Mesodermal cell (in vitro differentiated cells): ENCODE results near the gene PUS10.
"Not testable (repeated sequence)": the region's sequence is repeated elsewhere in the genome, so short reads cannot be mapped to it uniquely, and the experiment has no call there.

Experiments used
- H3K27ac ChIP-seq: 2 replicates; pipeline ENCODE4 v1.7.0; 2013; ENCODE audit warnings: mild to moderate bottlenecking, low read depth, low read length, moderate library complexity; ENCODE audit not compliant: severe bottlenecking
- H3K36me3 ChIP-seq: 2 replicates; pipeline ENCODE4 v1.7.1; 2013; ENCODE audit warnings: mild to moderate bottlenecking, low read length, moderate library complexity; ENCODE audit not compliant: control insufficient read depth, insufficient read depth
- H3K4me1 ChIP-seq: one replicate; pipeline ENCODE4 v1.7.1; 2013; ENCODE audit warnings: mild to moderate bottlenecking, low read length; ENCODE audit not compliant: insufficient read depth, control insufficient read depth, poor library complexity, severe bottlenecking
- H3K4me3 ChIP-seq: 2 replicates; pipeline ENCODE4 v1.7.0; 2013; ENCODE audit warnings: low read length, control low read depth, mild to moderate bottlenecking; ENCODE audit not compliant: insufficient read depth, poor library complexity, severe bottlenecking; ENCODE audit errors: extremely low read depth
- H3K9me3 ChIP-seq: 2 replicates; pipeline ENCODE4 v1.7.1; 2013; ENCODE audit warnings: mild to moderate bottlenecking, low read length, moderate library complexity; ENCODE audit not compliant: control insufficient read depth
- WGBS, 2 experiments: methylation state at CpG; one replicate each; pipeline ENCODE4 v1.1.5; 2013; ENCODE audit warnings: missing lambda C conversion rate in 2 of 2; ENCODE audit not compliant: insufficient coverage in 2 of 2; 5-methylcytosine and 5-hydroxymethylcytosine counted together

The PUS10 gene

DNA sequence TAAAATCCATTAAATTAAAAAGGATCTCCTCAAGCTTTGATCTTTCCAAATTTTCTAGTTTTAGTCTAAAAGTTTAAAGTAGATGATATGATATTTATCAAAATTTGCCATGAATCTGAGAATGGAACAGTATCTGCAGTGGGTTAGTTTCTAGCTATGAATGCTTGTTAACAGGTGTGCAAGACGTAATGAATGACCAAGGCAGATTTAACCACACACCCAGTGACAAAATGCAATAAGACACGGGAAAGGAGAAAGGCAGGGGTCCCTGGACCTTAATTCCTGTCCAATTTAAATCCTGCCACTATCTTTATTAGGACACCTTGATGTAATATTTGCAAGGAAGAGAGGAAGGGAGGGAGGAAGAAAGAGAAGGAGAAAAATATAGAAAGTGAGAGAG lies 31.0 kb downstream of the PUS10 start:
- Histone ChIP-seq H3K4me3 (no peak overlapping the region), H3K9me3 (peaks cover 7% of the 10 kb centered on the region), H3K4me1 (no peaks in the 10 kb centered on the region), H3K27ac (no peak overlapping the region), H3K36me3 (no peaks in the 10 kb centered on the region)
- WGBS, 2 experiments = no CpG with 5 or more reads among the region's 2 CpGs

DNA sequence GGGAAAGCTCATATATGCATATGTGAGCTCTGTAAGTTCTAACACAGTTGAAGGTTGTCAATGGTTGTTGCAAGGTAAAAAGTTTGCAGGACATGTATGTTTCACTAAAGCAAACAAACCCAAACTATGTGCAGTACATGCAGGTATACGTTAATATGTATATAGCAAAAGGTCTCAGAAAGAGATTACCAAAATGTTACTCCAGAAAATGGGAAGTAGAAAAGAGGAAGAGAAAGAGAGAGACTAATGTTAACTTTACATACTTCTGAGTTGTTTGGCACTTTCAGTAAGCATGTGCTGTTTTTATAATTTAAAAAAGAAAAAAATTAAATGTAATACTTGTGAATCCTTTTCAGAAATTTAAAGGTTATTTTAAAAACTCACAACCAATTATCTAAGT lies 33.3 kb downstream of the PUS10 start:
- Histone ChIP-seq H3K36me3 (no peaks in the 10 kb centered on the region), H3K4me3 (no peak overlapping the region), H3K9me3 (no peaks in the 10 kb centered on the region), H3K27ac (no peak overlapping the region), H3K4me1 (no peaks in the 10 kb centered on the region)
- no CpG with 5 or more reads among the region's 1 CpG for WGBS, 2 experiments

DNA sequence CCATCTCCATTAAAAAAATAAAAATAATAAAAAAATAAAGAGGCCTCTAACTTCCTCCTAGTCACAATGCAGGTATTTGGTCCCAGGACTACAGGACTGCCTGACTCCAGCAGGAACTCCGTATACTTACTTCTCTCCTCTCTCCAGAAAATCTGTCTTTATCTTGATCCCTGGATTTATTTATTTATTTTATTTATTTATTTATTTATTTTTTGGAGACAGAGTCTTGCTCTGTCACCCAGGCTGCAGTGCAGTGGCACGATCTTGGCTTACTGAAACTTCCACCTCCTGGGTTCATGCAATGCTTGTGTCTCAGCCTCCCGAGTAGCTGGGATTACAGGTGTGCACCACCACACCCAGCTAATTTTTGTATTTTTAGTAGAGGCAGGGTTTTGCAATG lies 36.0 kb downstream of the PUS10 start:
- not testable (repeated sequence) for H3K9me3 ChIP-seq, H3K36me3 ChIP-seq, H3K4me3 ChIP-seq, H3K4me1 ChIP-seq, H3K27ac ChIP-seq
- 100% methylated on average over 1 to 2 of the region's 3 CpGs for WGBS, 2 experiments

DNA sequence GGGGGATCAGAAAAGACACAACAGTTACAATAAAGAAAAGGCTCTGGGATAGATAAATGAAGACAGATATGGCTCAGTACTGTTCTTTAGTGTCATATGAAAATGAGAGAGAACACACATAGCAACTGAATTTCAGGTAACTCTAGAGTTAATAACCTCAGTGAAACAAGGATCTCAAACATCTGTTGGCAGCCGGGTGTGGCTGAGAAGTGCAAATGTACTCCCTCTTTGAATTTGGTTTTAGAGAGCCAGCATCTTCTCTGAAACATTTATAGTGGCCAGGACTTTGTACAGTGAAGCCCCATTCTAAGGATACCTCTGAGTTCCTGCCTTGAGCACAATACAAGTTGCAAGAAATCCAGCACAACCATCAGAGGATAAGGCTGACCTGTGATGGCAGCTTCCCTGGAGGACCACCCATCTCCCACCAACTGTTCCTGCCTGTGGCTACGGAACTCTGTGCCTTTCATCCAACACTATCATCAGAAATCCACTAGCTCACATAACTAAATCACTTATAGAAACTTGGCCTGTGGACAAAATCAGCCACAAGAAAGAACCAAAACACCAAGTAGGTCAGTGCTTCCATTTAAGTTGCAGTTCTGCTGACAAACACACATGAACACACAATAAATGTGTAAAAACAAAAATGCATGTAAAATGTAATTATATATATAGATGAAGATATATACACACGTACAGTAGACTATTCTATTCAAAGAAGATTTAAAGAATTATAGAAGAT lies 37.8 kb downstream of the PUS10 start:
- Histone ChIP-seq H3K27ac (no peak overlapping the region), H3K36me3 (no peaks in the 10 kb centered on the region), H3K4me1 (no peaks in the 10 kb centered on the region), H3K4me3 (no peak overlapping the region), H3K9me3 (no peaks in the 10 kb centered on the region)
- 81% methylated on average over 2 of the region's 3 CpGs; no CpG with 5 or more reads in 1 of the 2 experiments for WGBS, 2 experiments

DNA sequence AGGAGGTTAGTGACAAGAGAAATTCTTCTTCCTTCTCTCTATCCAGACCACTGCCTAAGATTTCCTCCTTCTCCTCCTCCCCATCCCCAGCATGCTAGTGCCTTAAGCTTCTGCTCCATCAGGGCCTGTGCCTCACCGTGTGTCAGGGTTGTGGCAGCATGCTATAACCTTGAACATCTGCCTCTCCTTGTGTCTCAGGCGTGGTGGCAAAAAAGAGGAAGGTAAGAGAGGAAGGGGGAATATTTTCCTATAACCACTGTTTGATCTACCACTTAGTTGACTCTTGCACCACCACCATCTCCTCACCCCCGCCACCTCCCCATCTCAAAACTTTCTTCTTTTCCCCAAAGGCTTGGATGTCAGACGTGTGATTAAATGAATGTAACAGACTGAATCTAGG lies 38.8 kb downstream of the PUS10 start:
- H3K9me3 ChIP-seq = no peaks in the 10 kb centered on the region
- no peaks in the 10 kb centered on the region for H3K4me1 ChIP-seq
- H3K27ac ChIP-seq = no peak overlapping the region
- H3K36me3 ChIP-seq = no peaks in the 10 kb centered on the region
- H3K4me3 ChIP-seq = no peak overlapping the region
- WGBS, 2 experiments = no CpG with 5 or more reads among the region's 4 CpGs

DNA sequence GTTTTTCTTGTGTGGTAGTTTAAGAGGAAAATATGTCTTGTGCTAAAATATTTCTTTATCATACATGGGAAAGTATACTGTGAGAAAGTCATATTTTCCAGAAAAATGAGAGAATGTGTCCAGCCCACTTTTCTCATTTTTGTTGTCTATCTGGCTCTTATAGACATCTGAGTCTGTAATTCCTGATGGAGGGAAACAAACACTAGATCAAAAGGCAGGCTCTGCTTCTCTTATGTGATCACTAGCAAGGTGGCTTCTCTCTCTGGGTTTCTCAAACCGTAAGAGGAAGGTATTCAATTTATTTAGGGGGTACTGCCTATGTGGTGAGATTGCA lies 40.5 kb downstream of the PUS10 start:
- Histone ChIP-seq H3K27ac (no peak overlapping the region), H3K4me3 (no peak overlapping the region), H3K4me1 (no peaks in the 10 kb centered on the region), H3K9me3 (no peaks in the 10 kb centered on the region), H3K36me3 (no peaks in the 10 kb centered on the region)
- 67% methylated on average over 1 of the region's 1 CpG; no CpG with 5 or more reads in 1 of the 2 experiments for WGBS, 2 experiments

DNA sequence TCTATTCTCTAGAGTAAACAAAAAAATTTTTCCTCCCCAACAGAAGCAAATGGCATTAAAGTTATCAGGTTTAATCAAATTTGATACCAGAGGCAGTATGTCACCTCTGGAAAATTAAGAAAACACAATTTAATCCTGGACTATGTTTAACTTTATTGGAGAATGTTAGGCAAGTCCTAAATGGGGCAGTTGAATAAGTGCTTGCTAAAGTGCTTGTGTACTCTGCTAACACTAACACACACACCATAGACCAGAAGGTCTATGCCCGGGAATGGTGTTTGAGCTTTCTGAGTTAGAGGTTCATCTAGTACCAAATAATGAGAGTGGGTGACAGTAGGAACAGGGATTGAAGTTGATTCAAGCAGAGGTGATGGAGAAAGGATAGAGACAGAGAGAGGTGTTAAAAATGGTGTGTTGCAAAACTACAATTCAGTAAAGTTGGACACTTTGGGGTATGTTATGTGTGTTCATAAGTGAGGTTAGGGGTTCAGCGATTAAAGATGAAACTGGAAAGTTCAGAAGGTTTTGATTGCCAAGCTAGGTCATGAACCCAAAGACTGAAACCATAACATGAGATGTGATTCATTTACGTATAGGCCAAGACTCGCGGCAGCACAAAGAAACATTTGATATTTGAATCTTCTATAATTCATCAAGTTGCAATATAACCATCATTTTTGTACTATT lies 41.0 kb downstream of the PUS10 start:
- H3K27ac ChIP-seq = no peak overlapping the region
- no peaks in the 10 kb centered on the region for H3K9me3 ChIP-seq
- WGBS, 2 experiments = 92 to 100% methylated on average over 1 to 2 of the region's 5 CpGs
- H3K4me1 ChIP-seq = no peaks in the 10 kb centered on the region
- no peaks in the 10 kb centered on the region for H3K36me3 ChIP-seq
- no peak overlapping the region for H3K4me3 ChIP-seq

DNA sequence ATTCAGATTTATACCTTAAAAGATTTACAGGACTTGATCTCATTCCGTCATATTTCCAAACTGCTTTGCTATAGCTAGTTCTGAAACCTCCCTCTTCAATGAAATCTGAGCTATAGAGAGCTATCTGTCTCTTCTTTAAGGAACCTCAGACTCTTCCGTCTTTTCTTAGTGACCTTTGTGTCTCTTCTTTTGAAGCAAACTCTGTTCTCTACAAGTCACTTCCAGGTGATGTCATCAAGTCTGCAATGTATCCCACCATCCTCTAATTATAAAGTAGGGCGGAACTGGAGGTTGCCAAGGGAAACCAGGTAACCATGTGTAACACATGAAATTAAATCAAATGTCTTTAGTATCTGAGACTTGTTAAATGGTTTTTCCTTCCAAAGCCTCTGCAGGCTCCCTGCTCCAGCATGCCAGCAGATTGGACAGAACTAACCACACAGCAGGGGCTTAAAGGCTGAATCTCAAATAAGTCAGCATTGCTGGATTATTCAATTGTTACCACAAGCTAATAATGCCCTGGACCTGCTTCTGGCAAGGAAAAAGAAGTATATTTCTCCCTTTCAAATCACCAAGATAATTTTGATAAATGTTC lies 41.7 kb downstream of the PUS10 start:
- H3K9me3 ChIP-seq = no peaks in the 10 kb centered on the region
- WGBS, 2 experiments = 84 to 100% methylated on average over 1 to 2 of the region's 3 CpGs
- H3K4me3 ChIP-seq = no peak overlapping the region
- no peaks in the 10 kb centered on the region for H3K4me1 ChIP-seq
- H3K36me3 ChIP-seq = no peaks in the 10 kb centered on the region
- no peak overlapping the region for H3K27ac ChIP-seq

DNA sequence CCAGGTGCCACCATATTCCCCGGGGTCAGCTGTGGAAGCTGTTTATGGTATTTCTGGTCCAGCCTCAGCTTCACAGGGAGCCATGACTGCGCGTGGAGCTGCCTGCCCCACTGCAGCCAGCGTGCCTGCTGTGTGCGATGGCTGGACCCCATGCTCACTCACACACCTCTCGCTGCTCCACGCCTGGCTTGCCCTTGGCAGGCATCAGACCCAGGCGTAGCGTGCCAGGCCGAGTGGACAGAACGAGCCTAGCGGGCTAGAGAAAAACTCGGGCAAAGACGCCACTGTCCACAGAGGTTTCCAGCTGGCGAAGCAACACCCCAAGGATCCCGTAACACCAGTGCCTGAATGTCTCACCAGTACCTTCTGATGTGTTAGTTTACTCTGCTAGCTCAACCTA lies 43.4 kb downstream of the PUS10 start:
- Histone ChIP-seq H3K4me1 (no peaks in the 10 kb centered on the region), H3K4me3 (no peak overlapping the region), H3K9me3 (no peaks in the 10 kb centered on the region), H3K36me3 (no peaks in the 10 kb centered on the region), H3K27ac (no peak overlapping the region)
- 93 to 96% methylated on average over 14 to 16 of the region's 16 CpGs for WGBS, 2 experiments

DNA sequence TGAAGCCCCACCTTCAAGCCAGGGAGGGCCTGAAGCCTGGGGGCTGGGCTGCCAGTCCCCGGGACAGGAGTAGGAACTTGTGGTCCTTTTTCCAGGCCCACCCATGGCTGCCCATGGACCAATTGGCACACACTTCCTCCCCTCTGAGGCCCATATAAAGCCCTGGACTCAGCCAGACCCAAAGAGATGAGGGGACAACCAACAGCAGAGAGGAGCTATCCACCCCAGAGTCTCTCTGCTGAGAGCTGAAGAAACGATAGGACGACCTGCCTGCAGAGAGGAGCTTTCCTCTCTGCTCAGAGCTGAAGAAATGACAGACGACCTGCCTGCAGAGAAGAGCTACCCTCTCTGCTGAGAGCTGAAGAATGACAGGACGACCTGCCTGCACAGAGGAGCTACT lies 44.4 kb downstream of the PUS10 start:
- H3K4me3 ChIP-seq = no peak overlapping the region
- H3K27ac ChIP-seq = no peak overlapping the region
- 90 to 96% methylated on average over 3 to 5 of the region's 5 CpGs for WGBS, 2 experiments

More for the DNA sequence above, 44.4 kb downstream of the PUS10 start:
- no peaks in the 10 kb centered on the region for H3K36me3 ChIP-seq
- no peaks in the 10 kb centered on the region for H3K4me1 ChIP-seq
- no peaks in the 10 kb centered on the region for H3K9me3 ChIP-seq
